Transverse colon (tissue), 4 donors: Measurements from ENCODE around the gene FNDC7.

ENCODE experiments used
- CTCF ChIP-seq, 5 experiments: fragments of 200-600 bp in 3 of 5; fragments of 450-650 bp in 2 of 5; sonication (generic) in 3 of 5; IDR thresholded peaks; 1 replicate in 2 of 5; 2 replicates in 3 of 5; pipeline ENCODE4 v1.5.1; 2016 to 2017; ENCODE audit warnings: antibody characterized with exemption in 5 of 5, inconsistent platforms in 3 of 5, mild to moderate bottlenecking in 2 of 5, moderate library complexity in 1 of 5
- POLR2AphosphoS5 ChIP-seq, 3 donors: sonication (generic); formaldehyde crosslinking; IDR thresholded peaks; one replicate each; pipeline ENCODE4 v1.6.1; 2016; ENCODE audit warnings: antibody characterized with exemption in 3 of 3

- TF ChIP-seq CTCF (IDR thresholded peaks at IDR 0.05), result no peak
- no peak for TF ChIP-seq POLR2AphosphoS5 (IDR thresholded peaks at IDR 0.05)
These were observed 9.6 kb downstream of the FNDC7 start for GRCh38 chr1:108722292-108722691.
